ENCODE data around the gene CCDC8. TPM values are rescaled to one million over a fixed set of nuclear protein-coding genes. Genes with fewer than 3 reads are reported as not detected.

CCDC8 gene
- polyA plus RNA-seq, 1 of the 3 experiments (the other 2 are of a cell fraction): 0.03 TPM

GRCh38 chr19:46381756-46382345 lies 31.5 kb downstream of the CCDC8 start:
- Histone ChIP-seq H3F3A (replicated peaks; ENCODE audit: insufficient read depth) (peaks cover 19% of the 10 kb centered on the region), H4K20me1 (ENCODE audit: insufficient read depth) (0 out of 2 replicates have a peak, but pooled peaks cover 16% of the 10 kb centered on the region), H3K4me3 (ENCODE audit: low read depth in 2 of 2, low read length in 1 of 2) (no peak overlapping the region), H3K36me3 (replicated peaks in 1 of 2; ENCODE audit: control insufficient read depth in 1 of 2, insufficient read depth in 2 of 2, low read length in 1 of 2) (peaks cover 53 to 57% of the 10 kb centered on the region in 2 experiments), H3K4me2 (no peak overlapping the region), H2AFZ (ENCODE audit: low read depth) (no peak overlapping the region), H3K79me2 (ENCODE audit: insufficient read depth) (peaks cover 39% of the 10 kb centered on the region), H3K9me2 (no peaks in the 10 kb centered on the region), H3K9ac (no peak overlapping the region), H3K9me3 (no peaks in the 10 kb centered on the region), H3K27me3 (ENCODE audit: insufficient read depth) (no peaks in the 10 kb centered on the region), H3K27ac (ENCODE audit: low read depth in 2 of 2, low read length in 1 of 2) (no peak overlapping the region), H3K4me1 (ENCODE audit: control insufficient read depth in 1 of 2, insufficient read depth in 2 of 2, low read depth in 1 of 2, low read length in 1 of 2) (peaks cover 0 to 19% of the 10 kb centered on the region in 2 experiments; a peak in 3 of 4 replicates)
- DNase-seq: no peak
- no peak for TF ChIP-seq FOXJ3 (CRISPR knock-in tag; IDR thresholded peaks at IDR 0.05)
- no peak for TF ChIP-seq SMC3 (IDR thresholded peaks at IDR 0.05; ENCODE audit: low read depth, low read length)
- TF ChIP-seq USF2 (IDR thresholded peaks at IDR 0.05; ENCODE audit: borderline replicate concordance, low read depth, low read length): no peak
- TF ChIP-seq ZBTB33 (IDR thresholded peaks at IDR 0.05; ENCODE audit: borderline replicate concordance, low read depth): no peak
- no peak for TF ChIP-seq NRF1 (IDR thresholded peaks at IDR 0.05; ENCODE audit: low read depth, low read length)
- TF ChIP-seq EZH2phosphoT487 (IDR thresholded peaks at IDR 0.05; ENCODE audit: borderline replicate concordance, low read depth): no peak
- no peak for TF ChIP-seq ELF1 (IDR thresholded peaks at IDR 0.05)
- TF ChIP-seq JUND (IDR thresholded peaks at IDR 0.05): no peak
- no peak for TF ChIP-seq GABPA (IDR thresholded peaks at IDR 0.05; ENCODE audit: low read depth)
- TF ChIP-seq PBX3 (IDR thresholded peaks at IDR 0.05): no peak
- TF ChIP-seq USF1 (IDR thresholded peaks at IDR 0.05; ENCODE audit: borderline replicate concordance, low read depth): no peak
- no peak for TF ChIP-seq SIN3A (IDR thresholded peaks at IDR 0.05; ENCODE audit: borderline replicate concordance, low read depth, low read length)
- TF ChIP-seq FOXM1 (IDR thresholded peaks at IDR 0.05; ENCODE audit: low read depth): no peak
- no peak for TF ChIP-seq FOSL2 (IDR thresholded peaks at IDR 0.05; ENCODE audit: borderline replicate concordance, low read depth)
- CTCF ChIA-PET: interaction anchor here (0.7 to 2.0 kb wide), 8 partner anchors 9 to 132 kb away, joined by 3 to 9 read pairs (median 4); no protein-coding TSS in a partner anchor
- POLR2A ChIA-PET: no interaction called here
- 94% methylated on average over 15 of the region's 15 CpGs for WGBS (ENCODE audit: low lambda C conversion rate)

Measured in SK-N-SH (cell line).